HG02571 (cell line): ENCODE results near the gene ZNF398.
"Not testable (repeated sequence)": the region's sequence is repeated elsewhere in the genome, so short reads cannot be mapped to it uniquely, and the experiment has no call there.

ENCODE experiments used
- ATAC-seq: cut with Tn5 transposase; IDR thresholded peaks from one replicate; pipeline ENCODE4 v1.9.1; 2021; ENCODE audit warnings: mild to moderate bottlenecking, moderate library complexity; ENCODE audit not compliant: unreplicated experiment

Gene ZNF398

DNA sequence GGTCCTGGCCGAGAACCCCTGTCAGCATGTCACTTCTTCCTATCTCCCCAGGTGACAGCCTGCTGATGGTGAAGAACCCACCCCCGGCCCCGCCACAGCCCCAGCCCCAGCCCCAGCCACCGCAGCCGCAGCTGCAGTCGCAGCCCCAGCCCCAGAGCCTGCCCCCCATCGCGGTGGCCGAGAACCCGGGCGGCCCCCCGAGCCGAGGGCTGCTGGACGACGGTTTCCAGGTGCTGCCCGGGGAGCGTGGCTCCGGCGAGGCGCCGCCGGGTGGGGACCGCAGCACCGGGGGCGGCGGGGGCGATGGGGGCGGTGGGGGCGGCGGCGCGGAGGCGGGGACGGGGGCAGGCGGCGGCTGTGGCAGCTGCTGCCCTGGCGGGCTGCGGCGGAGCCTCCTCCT, 76.5 kb downstream of the ZNF398 start:
- ATAC-seq, result no peak

DNA sequence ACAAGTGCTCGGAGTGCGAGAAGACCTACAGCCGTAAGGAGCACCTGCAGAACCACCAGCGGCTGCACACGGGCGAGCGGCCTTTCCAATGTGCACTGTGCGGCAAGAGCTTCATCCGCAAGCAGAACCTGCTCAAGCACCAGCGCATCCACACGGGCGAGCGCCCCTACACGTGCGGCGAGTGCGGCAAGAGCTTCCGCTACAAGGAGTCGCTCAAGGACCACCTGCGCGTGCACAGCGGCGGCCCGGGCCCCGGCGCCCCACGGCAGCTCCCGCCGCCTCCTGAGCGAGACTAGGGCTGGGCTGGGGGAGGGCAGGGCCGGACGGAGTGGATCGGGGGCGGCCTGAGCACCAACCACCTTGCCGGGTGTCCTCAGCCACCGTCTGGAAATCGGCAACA, 77.1 kb downstream of the ZNF398 start:
- ATAC-seq, result no peak

DNA sequence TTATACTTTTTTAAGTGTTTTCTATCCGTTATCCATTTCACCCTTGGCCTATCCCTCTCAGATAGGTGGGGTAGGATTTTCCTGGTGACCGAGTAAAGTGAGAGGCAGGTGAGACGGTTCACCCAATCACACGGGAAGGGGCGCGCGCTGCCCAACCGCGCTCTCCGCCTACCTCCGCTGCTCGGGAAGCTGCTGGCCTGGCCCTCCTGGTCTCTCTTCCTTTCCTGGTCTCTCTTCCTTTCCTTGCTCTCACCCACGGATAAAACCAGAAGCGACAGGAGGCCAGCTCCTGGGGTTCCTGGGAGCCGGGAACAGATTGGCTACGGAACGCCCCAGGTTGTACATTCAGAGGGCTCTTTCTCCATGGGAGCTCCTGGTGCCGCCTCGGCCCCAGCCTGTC, 77.9 kb downstream of the ZNF398 start:
- ATAC-seq, result no peak

DNA sequence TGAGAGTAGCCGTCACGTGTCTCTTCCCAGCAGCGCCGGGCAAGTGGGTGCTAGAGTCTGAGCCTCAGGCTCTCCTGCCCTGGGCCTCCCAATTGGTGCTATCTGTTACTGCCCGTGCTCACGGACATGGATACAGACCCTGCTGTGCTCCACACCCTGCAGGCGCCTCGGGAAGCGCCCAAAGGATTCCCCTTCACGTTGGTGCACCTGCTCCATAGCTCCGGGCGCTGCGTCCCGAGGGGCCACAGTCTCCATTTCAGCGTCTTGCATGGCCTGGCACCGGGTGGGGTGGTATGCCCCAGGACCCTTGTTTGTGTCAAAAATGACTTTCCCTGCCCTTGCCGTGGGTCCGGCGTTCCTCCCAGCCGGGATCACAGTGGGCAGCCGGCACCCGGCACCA, 78.4 kb downstream of the ZNF398 start:
- ATAC-seq, result no peak

DNA sequence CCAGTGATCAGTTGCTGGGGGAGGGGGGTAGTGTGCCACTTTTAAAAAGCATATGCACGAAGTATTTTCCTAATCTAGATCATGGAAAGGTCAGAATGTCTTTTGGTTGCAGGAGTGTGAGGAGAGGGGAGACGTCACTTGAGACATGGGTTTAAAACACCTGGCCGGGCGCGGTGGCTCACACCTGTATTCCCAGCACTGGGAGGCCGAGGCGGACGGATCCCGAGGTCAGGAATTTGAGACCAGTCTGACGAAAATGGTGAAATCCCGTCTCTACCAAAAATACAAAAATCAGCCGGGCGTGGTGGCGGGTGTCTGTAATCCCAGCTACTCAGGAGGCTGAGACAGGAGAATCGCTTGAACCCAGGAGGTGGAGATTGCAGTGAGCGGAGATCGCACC, 79.1 kb downstream of the ZNF398 start:
- not testable (repeated sequence) for ATAC-seq

DNA sequence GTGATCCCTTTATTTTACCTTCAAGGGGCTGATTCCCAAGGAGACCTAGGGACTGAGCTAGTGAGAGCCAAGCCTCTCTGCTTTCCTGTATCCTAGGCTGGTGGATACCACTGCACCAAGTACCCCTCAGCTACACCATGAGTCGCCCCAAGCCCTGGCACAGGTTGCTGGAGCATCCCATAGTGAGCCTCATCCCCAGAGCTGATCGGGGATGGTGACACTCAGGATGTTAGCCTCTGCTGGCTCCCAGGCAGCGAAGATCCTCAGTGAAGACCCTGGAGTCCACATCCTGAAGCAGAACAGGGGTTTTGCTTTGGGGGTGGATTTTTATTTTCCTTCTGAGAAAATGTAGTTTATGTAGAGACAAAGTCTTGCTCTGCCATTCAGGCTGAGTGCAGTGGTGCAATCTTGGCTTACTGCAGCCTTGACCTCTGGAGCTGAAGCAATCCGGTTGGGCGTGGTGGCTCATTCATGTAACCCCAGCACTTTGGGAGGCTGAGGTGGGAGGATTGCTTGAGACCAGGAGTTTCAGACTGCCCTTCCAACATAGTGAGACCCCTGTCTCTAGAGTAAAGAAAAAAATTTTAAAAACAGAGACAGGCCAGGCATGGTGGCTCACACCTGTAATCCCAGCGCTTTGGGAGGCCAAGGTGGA, 79.7 kb downstream of the ZNF398 start:
- no peak for ATAC-seq

DNA sequence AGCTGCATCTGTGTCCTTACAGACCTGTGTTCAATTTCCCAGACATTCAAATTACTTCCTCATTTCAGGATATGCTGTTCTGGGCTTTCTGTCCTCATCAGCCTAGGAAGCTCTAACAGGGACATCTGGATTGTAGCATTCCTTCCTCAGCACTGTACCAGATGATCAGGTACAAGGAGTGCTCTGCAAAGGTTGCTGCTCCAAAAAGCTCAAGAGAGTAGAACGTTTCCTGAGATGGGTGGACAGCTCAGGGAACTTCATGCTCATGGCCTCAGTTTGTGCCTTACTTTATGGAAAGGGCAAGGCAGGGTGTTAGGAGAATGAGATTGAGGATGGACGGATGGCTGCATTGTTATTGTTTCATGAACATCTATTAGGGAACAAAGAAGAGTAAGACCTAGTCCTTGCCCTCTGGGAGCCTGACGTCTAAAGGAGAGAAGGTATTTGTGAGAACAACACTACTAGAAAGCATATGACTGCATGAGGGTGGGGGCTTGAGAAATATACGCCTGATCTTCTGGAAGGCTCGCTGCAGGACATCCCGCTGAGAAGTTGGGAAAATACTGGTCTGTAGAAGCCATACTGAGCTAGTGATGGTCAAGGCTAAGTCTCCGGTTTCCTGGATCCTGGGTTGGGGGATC, 81.7 kb downstream of the ZNF398 start:
- ATAC-seq, result no peak

DNA sequence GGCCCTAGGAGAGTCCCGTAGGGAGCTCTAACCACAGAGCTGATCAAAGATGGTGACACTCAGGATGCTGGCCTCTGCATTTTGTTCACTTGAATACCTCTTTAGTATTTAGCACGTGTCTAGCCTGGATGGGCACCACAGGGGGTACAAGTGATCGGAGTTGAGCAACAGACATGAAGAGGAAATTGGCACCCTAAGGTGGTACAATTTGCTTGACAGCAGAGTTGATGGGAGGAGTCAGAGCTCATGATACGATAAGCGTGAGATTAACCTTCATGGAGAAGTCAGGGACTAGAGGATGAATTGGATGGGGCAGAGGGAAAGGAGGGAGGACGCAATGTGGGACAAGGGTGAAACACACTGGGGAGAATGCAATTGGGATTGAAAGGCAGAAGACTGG, 82.3 kb downstream of the ZNF398 start:
- no peak for ATAC-seq

DNA sequence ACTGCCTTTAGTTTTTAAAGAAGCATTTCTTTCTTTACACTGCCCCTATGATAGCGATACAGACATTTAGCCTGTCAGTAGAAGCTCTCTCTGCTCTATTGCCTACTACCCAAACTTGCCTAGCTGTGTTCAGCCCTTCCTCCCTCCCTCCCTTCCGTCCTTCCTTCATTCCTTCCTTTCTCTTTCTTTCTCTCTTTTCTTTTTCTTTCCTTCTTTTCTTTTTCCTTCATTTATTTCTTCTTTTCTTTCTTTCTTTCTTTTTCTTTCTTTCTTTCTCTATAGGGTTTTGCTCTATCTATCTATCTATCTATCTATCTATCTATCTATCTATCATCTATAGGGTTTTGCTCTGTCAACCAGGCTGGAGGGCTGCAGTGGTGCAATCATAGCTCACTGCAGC, 85.1 kb downstream of the ZNF398 start:
- no peak for ATAC-seq
